IMR-90 (cell line): ENCODE measurements around the gene KRT7.

ENCODE experiments used
- BHLHE40 ChIP-seq: fragments of 150-350 bp; IDR thresholded peaks from 2 replicates; pipeline ENCODE4 v1.6.1; 2016; ENCODE audit warnings: mild to moderate bottlenecking, low read depth, low read length
- CEBPB ChIP-seq: IDR thresholded peaks from 2 replicates; pipeline ENCODE4 v1.6.1; 2012; ENCODE audit warnings: low read depth, low read length, improper control_type of control experiment
- CHD1 ChIP-seq: IDR thresholded peaks from 2 replicates; pipeline ENCODE4 v1.6.1; 2012; ENCODE audit warnings: low read depth, low read length, improper control_type of control experiment
- CTCF ChIP-seq: conservative IDR thresholded peaks from 2 replicates; pipeline ENCODE4 v1.5.1; 2012; ENCODE audit warnings: mild to moderate bottlenecking, low read depth, low read length, improper control_type of control experiment
- ELK1 ChIP-seq: fragments of 150-350 bp; IDR thresholded peaks from 2 replicates; pipeline ENCODE4 v1.6.1; 2016; ENCODE audit warnings: low read depth, mild to moderate bottlenecking, low read length, moderate library complexity, borderline replicate concordance
- MAZ ChIP-seq: IDR thresholded peaks from 2 replicates; pipeline ENCODE4 v1.6.1; 2012; ENCODE audit warnings: low read depth, mild to moderate bottlenecking, low read length, improper control_type of control experiment, moderate library complexity, borderline replicate concordance
- MXI1 ChIP-seq: IDR thresholded peaks from 2 replicates; pipeline ENCODE4 v1.6.1; 2012; ENCODE audit warnings: low read depth, mild to moderate bottlenecking, low read length, moderate library complexity, borderline replicate concordance
- POLR2A ChIP-seq: IDR thresholded peaks from 2 replicates; pipeline ENCODE4 v1.6.1; 2012; ENCODE audit warnings: mild to moderate bottlenecking, low read depth, low read length
- RAD21 ChIP-seq: IDR thresholded peaks from 2 replicates; pipeline ENCODE4 v1.6.1; 2012; ENCODE audit warnings: low read length, improper control_type of control experiment
- RCOR1 ChIP-seq: IDR thresholded peaks from 2 replicates; pipeline ENCODE4 v1.6.1; 2012; ENCODE audit warnings: mild to moderate bottlenecking, low read length, improper control_type of control experiment; ENCODE audit not compliant: insufficient replicate concordance
- RFX5 ChIP-seq: IDR thresholded peaks from 2 replicates; pipeline ENCODE4 v1.8.0; 2012; ENCODE audit warnings: low read depth, mild to moderate bottlenecking, low read length, moderate library complexity
- SMC3 ChIP-seq: fragments of 150-350 bp; IDR thresholded peaks from 2 replicates; pipeline ENCODE4 v1.6.1; 2016; ENCODE audit warnings: low read depth, mild to moderate bottlenecking, antibody characterized with exemption, low read length, moderate library complexity
- USF2 ChIP-seq: fragments of 150-350 bp; IDR thresholded peaks from 2 replicates; pipeline ENCODE4 v1.6.1; 2017; ENCODE audit warnings: mild to moderate bottlenecking, antibody characterized with exemption, low read length, low read depth

GRCh38 chr12:52293926-52294325, 60.9 kb downstream of the KRT7 start:
- TF ChIP-seq CEBPB (no peak), CTCF (no peak), POLR2A (no peak), RCOR1 (no peak), SMC3 (no peak), RFX5 (no peak), ELK1 (no peak), CHD1 (no peak), RAD21 (no peak), MXI1 (no peak), USF2 (no peak), MAZ (no peak), BHLHE40 (no peak)
